ENCODE results near the gene ICAM4. TPM values are rescaled to one million over a fixed set of nuclear protein-coding genes. Genes with fewer than 3 reads are reported as not detected.

Gene ICAM4
- total RNA-seq, 1 experiment from 2014 or later = 2.0 TPM

- Mint-ChIP-seq H3K9me3 (no peaks in the 10 kb centered on the region), H3K27ac (no peak overlapping the region; the same call in 1 of the 2 replicates), H3K4me3 (no peak overlapping the region), H3K4me1 (peaks cover 5% of the 10 kb centered on the region), H3K36me3 (peaks cover 37% of the 10 kb centered on the region), H3K27me3 (ENCODE audit: low read depth) (peaks cover 3% of the 10 kb centered on the region; the same call in 1 of the 2 replicates)
- no peak for ATAC-seq
- ChIA-PET CTCF (interaction anchor here (1.5 to 6.1 kb wide), 3 partner anchors 14 to 134 kb away, joined by 3 to 149 read pairs (median 107); partner anchors contain the start of gene ICAM1), POLR2A (no interaction called here)
- TF ChIP-seq HMGXB4 (CRISPR knock-in tag; IDR thresholded peaks at IDR 0.05) (no peak), ZNF396 (CRISPR knock-in tag; IDR thresholded peaks at IDR 0.05; ENCODE audit: borderline replicate concordance) (no peak), SMAD4 (CRISPR knock-in tag; IDR thresholded peaks at IDR 0.05) (no peak), ZBTB21 (CRISPR knock-in tag; IDR thresholded peaks at IDR 0.05; ENCODE audit: borderline replicate concordance) (no peak), ZNF512 (CRISPR knock-in tag; IDR thresholded peaks at IDR 0.05; ENCODE audit: borderline replicate concordance) (no peak), TP53 (CRISPR knock-in tag; IDR thresholded peaks at IDR 0.05) (no peak), NR3C1 (CRISPR knock-in tag; conservative IDR thresholded peaks at IDR 0.05; ENCODE audit: low read depth) (no peak), ZNF263 (CRISPR knock-in tag; IDR thresholded peaks at IDR 0.05; ENCODE audit: low read depth) (no peak), ZNF219 (CRISPR knock-in tag; IDR thresholded peaks at IDR 0.05; ENCODE audit: borderline replicate concordance) (no peak), ESRRA (CRISPR knock-in tag; IDR thresholded peaks at IDR 0.05; ENCODE audit: borderline replicate concordance) (no peak), GABPB1 (CRISPR knock-in tag; IDR thresholded peaks at IDR 0.05) (no peak), SMAD3 (CRISPR knock-in tag; IDR thresholded peaks at IDR 0.05; ENCODE audit: borderline replicate concordance) (no peak), PRRX2 (CRISPR knock-in tag; IDR thresholded peaks at IDR 0.05) (no peak)
- TF ChIP-seq, protein P1, sequence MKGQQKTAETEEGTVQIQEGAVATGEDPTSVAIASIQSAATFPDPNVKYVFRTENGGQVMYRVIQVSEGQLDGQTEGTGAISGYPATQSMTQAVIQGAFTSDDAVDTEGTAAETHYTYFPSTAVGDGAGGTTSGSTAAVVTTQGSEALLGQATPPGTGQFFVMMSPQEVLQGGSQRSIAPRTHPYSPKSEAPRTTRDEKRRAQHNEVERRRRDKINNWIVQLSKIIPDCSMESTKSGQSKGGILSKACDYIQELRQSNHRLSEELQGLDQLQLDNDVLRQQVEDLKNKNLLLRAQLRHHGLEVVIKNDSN (CRISPR knock-in tag; IDR thresholded peaks at IDR 0.05) = no peak
- TF ChIP-seq, protein P2, sequence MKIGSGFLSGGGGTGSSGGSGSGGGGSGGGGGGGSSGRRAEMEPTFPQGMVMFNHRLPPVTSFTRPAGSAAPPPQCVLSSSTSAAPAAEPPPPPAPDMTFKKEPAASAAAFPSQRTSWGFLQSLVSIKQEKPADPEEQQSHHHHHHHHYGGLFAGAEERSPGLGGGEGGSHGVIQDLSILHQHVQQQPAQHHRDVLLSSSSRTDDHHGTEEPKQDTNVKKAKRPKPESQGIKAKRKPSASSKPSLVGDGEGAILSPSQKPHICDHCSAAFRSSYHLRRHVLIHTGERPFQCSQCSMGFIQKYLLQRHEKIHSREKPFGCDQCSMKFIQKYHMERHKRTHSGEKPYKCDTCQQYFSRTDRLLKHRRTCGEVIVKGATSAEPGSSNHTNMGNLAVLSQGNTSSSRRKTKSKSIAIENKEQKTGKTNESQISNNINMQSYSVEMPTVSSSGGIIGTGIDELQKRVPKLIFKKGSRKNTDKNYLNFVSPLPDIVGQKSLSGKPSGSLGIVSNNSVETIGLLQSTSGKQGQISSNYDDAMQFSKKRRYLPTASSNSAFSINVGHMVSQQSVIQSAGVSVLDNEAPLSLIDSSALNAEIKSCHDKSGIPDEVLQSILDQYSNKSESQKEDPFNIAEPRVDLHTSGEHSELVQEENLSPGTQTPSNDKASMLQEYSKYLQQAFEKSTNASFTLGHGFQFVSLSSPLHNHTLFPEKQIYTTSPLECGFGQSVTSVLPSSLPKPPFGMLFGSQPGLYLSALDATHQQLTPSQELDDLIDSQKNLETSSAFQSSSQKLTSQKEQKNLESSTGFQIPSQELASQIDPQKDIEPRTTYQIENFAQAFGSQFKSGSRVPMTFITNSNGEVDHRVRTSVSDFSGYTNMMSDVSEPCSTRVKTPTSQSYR (CRISPR knock-in tag; IDR thresholded peaks at IDR 0.05) = no peak
- no peak for DNase-seq (ENCODE audit: low spot score)
Measured at GRCh38 chr19:10256970-10257615, 29.7 kb upstream of the ICAM4 start.

DNA sequence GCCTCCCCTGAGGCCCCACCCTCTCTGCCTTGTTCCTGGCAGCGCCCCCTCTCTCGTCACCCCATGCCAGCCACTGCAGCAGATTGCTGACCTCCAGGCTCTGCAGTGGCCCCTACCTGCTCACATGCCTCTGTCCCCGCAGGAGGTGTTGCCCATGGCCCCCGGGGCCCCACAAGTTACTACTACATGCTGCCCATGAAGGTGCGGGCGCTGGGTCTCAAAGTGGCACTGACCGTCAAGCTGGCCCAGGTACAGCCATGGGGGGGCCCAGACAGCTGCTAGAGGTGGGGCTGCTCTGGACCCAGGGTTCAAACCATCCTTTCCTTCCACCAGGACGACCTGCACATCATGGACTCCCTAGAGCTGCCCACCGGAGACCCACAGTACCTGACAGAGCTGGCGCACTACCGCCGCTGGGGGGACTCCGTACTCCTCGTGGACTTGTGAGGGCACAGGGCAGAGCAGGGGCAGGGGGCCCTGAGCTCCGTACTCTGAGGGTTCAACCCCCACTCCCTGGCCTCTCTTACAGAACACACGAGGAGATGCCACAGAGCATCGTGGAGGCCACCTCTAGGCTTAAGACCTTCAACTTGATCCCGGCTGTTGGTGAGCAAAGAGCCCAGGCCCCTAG is 28.6 kb upstream of the ICAM4 start:
- H3K4me3 Mint-ChIP-seq = no peak overlapping the region
- no peaks in the 10 kb centered on the region for H3K4me1 Mint-ChIP-seq
- H3K27ac Mint-ChIP-seq = no peak overlapping the region
- no peaks in the 10 kb centered on the region for H3K9me3 Mint-ChIP-seq
- peaks cover 37% of the 10 kb centered on the region for H3K36me3 Mint-ChIP-seq
- ATAC-seq = no peak
- no peak for TF ChIP-seq FOXK1 (CRISPR knock-in tag; IDR thresholded peaks at IDR 0.05)
- POLR2A ChIA-PET = interaction anchor here (0.6 to 1.3 kb wide), 5 partner anchors 11 to 149 kb away, joined by 3 to 12 read pairs (median 5); partner anchors contain the start of gene ICAM1
- CTCF ChIA-PET = interaction anchor here (0.5 to 6.1 kb wide), 64 partner anchors 8 to 437 kb away, joined by 3 to 149 read pairs (median 6); partner anchors contain the start of genes CDC37, FDX2, ICAM1 and ICAM4
- H3K27me3 Mint-ChIP-seq (ENCODE audit: low read depth) = peaks cover 3% of the 10 kb centered on the region; the same call in 1 of the 2 replicates
- no peak for DNase-seq (ENCODE audit: low spot score)
